NCI-H1048 (cell line): ENCODE data around the gene BZW2.

Experiments
- DNase-seq: peaks from one replicate; lab custom pipeline; 2025; lab: John Stamatoyannopoulos, UW

BZW2 gene

GRCh38 chr7:16645593-16646471 is at the start of gene BZW2, which contains the start of gene ANKMY2:
Gene BZW2 (plus strand): TSS chr7:16646181. CDS start chr7:16665444, 19,263 bp downstream.
Gene ANKMY2 (minus strand): TSS chr7:16645754. CDS start chr7:16645573, 181 bp downstream.
- DNase-seq, result peak; percentile 92

- no peak for DNase-seq
Observed at GRCh38 chr7:16598015-16598414, 48.0 kb upstream of the BZW2 start.

GRCh38 chr7:16599860-16600259 is 46.1 kb upstream of the BZW2 start:
- no peak for DNase-seq

- no peak for DNase-seq
Observed at GRCh38 chr7:16603633-16604032, 42.3 kb upstream of the BZW2 start.

GRCh38 chr7:16604054-16604453 is 41.9 kb upstream of the BZW2 start:
- DNase-seq, result no peak

GRCh38 chr7:16606704-16607103 is 39.3 kb upstream of the BZW2 start:
- no peak for DNase-seq

- DNase-seq, result no peak
Observed at GRCh38 chr7:16609842-16610450, 36.0 kb upstream of the BZW2 start.

GRCh38 chr7:16611711-16612110 is 34.3 kb upstream of the BZW2 start:
- DNase-seq, result no peak

GRCh38 chr7:16615228-16615627 is 30.8 kb upstream of the BZW2 start:
- no peak for DNase-seq

- no peak for DNase-seq
Observed at GRCh38 chr7:16616122-16616521, 29.9 kb upstream of the BZW2 start.

- DNase-seq, result no peak
Observed at GRCh38 chr7:16616542-16616941, 29.4 kb upstream of the BZW2 start.

- DNase-seq, result no peak
Observed at GRCh38 chr7:16619979-16620408, 26.0 kb upstream of the BZW2 start.

GRCh38 chr7:16626388-16626787 is 19.6 kb upstream of the BZW2 start:
- DNase-seq, result no peak

- DNase-seq, result no peak
Observed at GRCh38 chr7:16627236-16627635, 18.7 kb upstream of the BZW2 start.

GRCh38 chr7:16630654-16631053 is 15.3 kb upstream of the BZW2 start:
- no peak for DNase-seq

GRCh38 chr7:16634271-16634738 is 11.7 kb upstream of the BZW2 start:
- DNase-seq, result no peak

- no peak for DNase-seq
Observed at GRCh38 chr7:16636555-16637101, 9.4 kb upstream of the BZW2 start.

GRCh38 chr7:16637379-16637778 is 8.6 kb upstream of the BZW2 start:
- no peak for DNase-seq

- DNase-seq, result no peak
Observed at GRCh38 chr7:16638282-16639280, 7.4 kb upstream of the BZW2 start.

GRCh38 chr7:16644157-16644556 is 1.8 kb upstream of the BZW2 start:
- no peak for DNase-seq
